NCI-H2227 (cell line): ENCODE data around the gene NACC2.
A peak's percentile ranks its signal among the peaks of the same experiment; 100 is the strongest.
"Not testable (repeated sequence)": the region's sequence is repeated elsewhere in the genome, so short reads cannot be mapped to it uniquely, and the experiment has no call there.

Experiments
- DNase-seq: peaks from one replicate; lab custom pipeline; 2025; ENCODE audit not compliant: unreplicated experiment; lab: John Stamatoyannopoulos, UW

The NACC2 gene

GRCh38 chr9:136111910-136112309 lies 16.8 kb upstream of the NACC2 start:
- no peak for DNase-seq

- no peak for DNase-seq
These were observed 16.1 kb upstream of the NACC2 start for GRCh38 chr9:136111190-136111589.

GRCh38 chr9:136110082-136111061 lies 15.3 kb upstream of the NACC2 start:
- peak; percentile 54 for DNase-seq

GRCh38 chr9:136109351-136110081 lies 14.4 kb upstream of the NACC2 start:
- peak; percentile 91 for DNase-seq

GRCh38 chr9:136108648-136109266 lies 13.7 kb upstream of the NACC2 start:
- no peak for DNase-seq

GRCh38 chr9:136107953-136108647 lies 13.0 kb upstream of the NACC2 start:
- peak; percentile 25 for DNase-seq

GRCh38 chr9:136107155-136107952 lies 12.3 kb upstream of the NACC2 start:
- DNase-seq = no peak

- no peak for DNase-seq
These were observed 10.5 kb upstream of the NACC2 start for GRCh38 chr9:136105398-136106135.

GRCh38 chr9:136104916-136105315 lies 9.8 kb upstream of the NACC2 start:
- DNase-seq = no peak

- DNase-seq = no peak
These were observed 9.4 kb upstream of the NACC2 start for GRCh38 chr9:136104488-136104800.

GRCh38 chr9:136103651-136104487 lies 8.8 kb upstream of the NACC2 start:
- DNase-seq = no peak

GRCh38 chr9:136101615-136102074 lies 6.6 kb upstream of the NACC2 start:
- DNase-seq = not testable (repeated sequence)

GRCh38 chr9:136100700-136101614 lies 5.9 kb upstream of the NACC2 start:
- peak; percentile 32 for DNase-seq

GRCh38 chr9:136099542-136099941 lies 4.5 kb upstream of the NACC2 start:
- no peak for DNase-seq

- no peak for DNase-seq
These were observed 3.8 kb upstream of the NACC2 start for GRCh38 chr9:136098844-136099243.

GRCh38 chr9:136098210-136098609 lies 3.1 kb upstream of the NACC2 start:
- no peak for DNase-seq

GRCh38 chr9:136096505-136097001 lies 1.5 kb upstream of the NACC2 start:
- no peak for DNase-seq
